Measurements from ENCODE around the gene ARVCF.

Gene ARVCF

GRCh38 chr22:19961868-19962245, 54.8 kb downstream of the ARVCF start:
- no peak overlapping the region for H3K27ac ChIP-seq
- no peak overlapping the region for H3K4me3 ChIP-seq
- no peak for DNase-seq (ENCODE audit: low spot score)
- TF ChIP-seq, protein P1, sequence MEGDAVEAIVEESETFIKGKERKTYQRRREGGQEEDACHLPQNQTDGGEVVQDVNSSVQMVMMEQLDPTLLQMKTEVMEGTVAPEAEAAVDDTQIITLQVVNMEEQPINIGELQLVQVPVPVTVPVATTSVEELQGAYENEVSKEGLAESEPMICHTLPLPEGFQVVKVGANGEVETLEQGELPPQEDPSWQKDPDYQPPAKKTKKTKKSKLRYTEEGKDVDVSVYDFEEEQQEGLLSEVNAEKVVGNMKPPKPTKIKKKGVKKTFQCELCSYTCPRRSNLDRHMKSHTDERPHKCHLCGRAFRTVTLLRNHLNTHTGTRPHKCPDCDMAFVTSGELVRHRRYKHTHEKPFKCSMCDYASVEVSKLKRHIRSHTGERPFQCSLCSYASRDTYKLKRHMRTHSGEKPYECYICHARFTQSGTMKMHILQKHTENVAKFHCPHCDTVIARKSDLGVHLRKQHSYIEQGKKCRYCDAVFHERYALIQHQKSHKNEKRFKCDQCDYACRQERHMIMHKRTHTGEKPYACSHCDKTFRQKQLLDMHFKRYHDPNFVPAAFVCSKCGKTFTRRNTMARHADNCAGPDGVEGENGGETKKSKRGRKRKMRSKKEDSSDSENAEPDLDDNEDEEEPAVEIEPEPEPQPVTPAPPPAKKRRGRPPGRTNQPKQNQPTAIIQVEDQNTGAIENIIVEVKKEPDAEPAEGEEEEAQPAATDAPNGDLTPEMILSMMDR (IDR thresholded peaks at IDR 0.05): no peak

- Histone ChIP-seq H3K27ac (no peak overlapping the region), H3K4me3 (no peak overlapping the region)
- no peak for DNase-seq (ENCODE audit: low spot score)
- TF ChIP-seq, protein P1 (IDR thresholded peaks at IDR 0.05): no peak
Observed at GRCh38 chr22:19961201-19961580, 55.4 kb downstream of the ARVCF start.

GRCh38 chr22:19960491-19961200, 56.0 kb downstream of the ARVCF start:
- H3K27ac ChIP-seq: no peak overlapping the region
- no peak for DNase-seq (ENCODE audit: low spot score)
- no peak overlapping the region for H3K4me3 ChIP-seq
- TF ChIP-seq, protein P1 (IDR thresholded peaks at IDR 0.05): no peak

DNA sequence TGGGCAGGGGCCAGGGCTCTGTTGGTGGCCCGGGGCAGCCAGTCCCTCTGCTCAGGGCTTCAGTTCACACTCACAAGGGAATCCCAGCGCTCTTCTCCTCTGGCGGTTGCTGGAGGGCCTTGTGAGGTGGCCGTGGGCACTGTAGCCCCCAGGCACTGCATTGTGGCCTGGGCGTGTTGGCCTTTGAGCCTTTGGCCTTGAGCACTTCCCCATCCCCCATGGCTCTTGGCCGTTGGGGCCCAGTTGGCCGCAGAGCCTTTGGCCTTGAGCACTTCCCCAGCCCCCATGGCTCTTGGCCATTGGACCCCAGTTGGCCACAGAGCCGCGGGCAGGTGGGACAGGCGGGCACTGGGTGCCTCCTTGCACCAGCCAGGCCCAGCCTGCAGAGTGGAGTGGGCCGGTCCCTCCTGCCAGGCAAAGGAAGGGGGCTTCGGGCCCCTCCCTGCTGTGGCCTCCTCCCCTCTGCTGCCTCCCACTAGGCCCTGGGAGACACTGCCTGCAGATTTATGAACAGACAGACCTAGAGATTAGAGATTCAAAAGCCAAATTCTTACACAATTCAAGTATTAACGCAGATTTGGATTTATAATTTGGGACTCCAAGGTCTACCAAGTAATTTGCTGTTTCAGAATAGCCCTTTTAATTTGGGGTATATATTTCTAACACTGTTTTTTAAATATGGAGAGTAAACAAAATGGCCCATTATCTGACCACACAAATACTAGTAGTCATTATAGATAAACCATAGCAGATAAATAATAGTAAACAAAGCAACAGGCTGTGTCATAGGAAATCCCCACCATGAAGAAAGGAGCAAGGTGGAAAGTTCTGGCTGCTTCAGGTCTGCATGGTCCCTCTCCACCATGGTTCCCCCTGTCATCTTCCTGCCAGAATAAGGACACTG, 56.8 kb downstream of the ARVCF start:
- TF ChIP-seq, protein P1 (IDR thresholded peaks at IDR 0.05): no peak
- Histone ChIP-seq H3K4me3 (peak overlapping the region; percentile 60), H3K27ac (peak overlapping the region; percentile 47 to 68)
- no peak for DNase-seq (ENCODE audit: low spot score)

- Histone ChIP-seq H3K4me3 (peak overlapping the region; percentile 60), H3K27ac (peak overlapping the region; percentile 47 to 68)
- no peak for DNase-seq (ENCODE audit: low spot score)
- TF ChIP-seq, protein P1 (IDR thresholded peaks at IDR 0.05): no peak
Observed at GRCh38 chr22:19959043-19959586, 57.5 kb downstream of the ARVCF start.

GRCh38 chr22:19958083-19959042, 58.3 kb downstream of the ARVCF start:
- no peak overlapping the region for H3K4me3 ChIP-seq
- peak overlapping the region; percentile 47 to 68 for H3K27ac ChIP-seq
- TF ChIP-seq, protein P1 (IDR thresholded peaks at IDR 0.05): no peak
- DNase-seq (ENCODE audit: low spot score): no peak

All from coronary artery (tissue), 2 donors.